PFSK-1 (cell line): Measurements from ENCODE around the gene TMEM59L.

Experiments
- POLR2AphosphoS5 ChIP-seq: IDR thresholded peaks from 2 replicates; pipeline ENCODE4 v1.6.1; 2012; ENCODE audit warnings: low read depth, mild to moderate bottlenecking, control low read depth, low read length, moderate library complexity
- SIN3A ChIP-seq: IDR thresholded peaks from 2 replicates; pipeline ENCODE4 v1.6.1; 2012; ENCODE audit warnings: mild to moderate bottlenecking, low read length, moderate library complexity, borderline replicate concordance; ENCODE audit not compliant: insufficient read depth
- TAF1 ChIP-seq: IDR thresholded peaks from 2 replicates; pipeline ENCODE4 v1.6.1; 2012; ENCODE audit warnings: low read length, control low read depth, borderline replicate concordance; ENCODE audit not compliant: insufficient read depth
- TF ChIP-seq, protein P1 (sequence below), 2 experiments: IDR thresholded peaks; 2 replicates each; pipeline versions ENCODE4 v1.6.1 to v1.8.0; 2011 to 2012; ENCODE audit warnings: low read depth in 2 of 2, low read length in 2 of 2, control low read depth in 1 of 2, inconsistent platforms in 1 of 2, mild to moderate bottlenecking in 1 of 2, moderate library complexity in 1 of 2; ENCODE audit not compliant: insufficient read depth in 1 of 2

GRCh38 chr19:18670312-18670711 lies 57.6 kb downstream of the TMEM59L start:
- no peak for TF ChIP-seq TAF1
- TF ChIP-seq SIN3A = no peak
- TF ChIP-seq, protein P1, sequence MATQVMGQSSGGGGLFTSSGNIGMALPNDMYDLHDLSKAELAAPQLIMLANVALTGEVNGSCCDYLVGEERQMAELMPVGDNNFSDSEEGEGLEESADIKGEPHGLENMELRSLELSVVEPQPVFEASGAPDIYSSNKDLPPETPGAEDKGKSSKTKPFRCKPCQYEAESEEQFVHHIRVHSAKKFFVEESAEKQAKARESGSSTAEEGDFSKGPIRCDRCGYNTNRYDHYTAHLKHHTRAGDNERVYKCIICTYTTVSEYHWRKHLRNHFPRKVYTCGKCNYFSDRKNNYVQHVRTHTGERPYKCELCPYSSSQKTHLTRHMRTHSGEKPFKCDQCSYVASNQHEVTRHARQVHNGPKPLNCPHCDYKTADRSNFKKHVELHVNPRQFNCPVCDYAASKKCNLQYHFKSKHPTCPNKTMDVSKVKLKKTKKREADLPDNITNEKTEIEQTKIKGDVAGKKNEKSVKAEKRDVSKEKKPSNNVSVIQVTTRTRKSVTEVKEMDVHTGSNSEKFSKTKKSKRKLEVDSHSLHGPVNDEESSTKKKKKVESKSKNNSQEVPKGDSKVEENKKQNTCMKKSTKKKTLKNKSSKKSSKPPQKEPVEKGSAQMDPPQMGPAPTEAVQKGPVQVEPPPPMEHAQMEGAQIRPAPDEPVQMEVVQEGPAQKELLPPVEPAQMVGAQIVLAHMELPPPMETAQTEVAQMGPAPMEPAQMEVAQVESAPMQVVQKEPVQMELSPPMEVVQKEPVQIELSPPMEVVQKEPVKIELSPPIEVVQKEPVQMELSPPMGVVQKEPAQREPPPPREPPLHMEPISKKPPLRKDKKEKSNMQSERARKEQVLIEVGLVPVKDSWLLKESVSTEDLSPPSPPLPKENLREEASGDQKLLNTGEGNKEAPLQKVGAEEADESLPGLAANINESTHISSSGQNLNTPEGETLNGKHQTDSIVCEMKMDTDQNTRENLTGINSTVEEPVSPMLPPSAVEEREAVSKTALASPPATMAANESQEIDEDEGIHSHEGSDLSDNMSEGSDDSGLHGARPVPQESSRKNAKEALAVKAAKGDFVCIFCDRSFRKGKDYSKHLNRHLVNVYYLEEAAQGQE (IDR thresholded peaks at IDR 0.05; ENCODE audit: insufficient read depth in 1 of 2, low read depth in 2 of 2, low read length in 2 of 2) = no peak
- no peak for TF ChIP-seq POLR2AphosphoS5
